Measurements from ENCODE around the gene TSSK2. TPM values are rescaled to one million over a fixed set of nuclear protein-coding genes. Genes with fewer than 3 reads are reported as not detected.

TSSK2 gene
- total and polyA plus RNA-seq, 2 donors (not counting 3 experiments of a cell fraction or from before 2014, with no cell fraction given) = not detected

GRCh38 chr22:19166421-19166820 lies 35.3 kb downstream of the TSSK2 start:
- Histone ChIP-seq H3K4me1 (ENCODE audit: control insufficient read depth, extremely low read depth, insufficient read depth, low read length) (peaks cover 6% of the 10 kb centered on the region), H3K27me3 (ENCODE audit: control insufficient read depth in 2 of 2, insufficient read depth in 2 of 2, low read length in 2 of 2) (peaks cover 22 to 28% of the 10 kb centered on the region in 2 experiments), H3K27ac (ENCODE audit: insufficient read depth, low read depth, low read length) (no peak overlapping the region), H3K79me2 (ENCODE audit: control insufficient read depth, insufficient read depth, low read length) (no peaks in the 10 kb centered on the region), H3K9me1 (replicated peaks; ENCODE audit: control insufficient read depth, extremely low read depth, insufficient read depth, low read length) (no peaks in the 10 kb centered on the region), H2AFZ (ENCODE audit: low read depth, low read length) (no peak overlapping the region), H3K9ac (replicated peaks; ENCODE audit: extremely low read depth, insufficient read depth, low read length) (no peak overlapping the region), H3K36me3 (ENCODE audit: control insufficient read depth in 2 of 2, extremely low read depth in 1 of 2, insufficient read depth in 2 of 2, low read length in 2 of 2) (no peaks in the 10 kb centered on the region), H3K4me3 (replicated peaks in 1 of 3; ENCODE audit: insufficient read depth in 1 of 3, low read depth in 1 of 3, low read length in 3 of 3) (no peak overlapping the region), H3K9me3 (replicated peaks; ENCODE audit: control insufficient read depth, insufficient read depth, low read length) (no peaks in the 10 kb centered on the region), H3K4me2 (ENCODE audit: insufficient read depth, low read length) (no peak overlapping the region), H4K20me1 (replicated peaks; ENCODE audit: control insufficient read depth, extremely low read depth, insufficient read depth, low read length) (no peaks in the 10 kb centered on the region)
- DNase-seq (ENCODE audit: low read depth, low spot score) = no peak
- BruUV-seq (replicated peaks) = no TSS peak
- CTCF ChIA-PET = no interaction called here
- no peak for FAIRE-seq
- intact Hi-C loops (cut with micrococcal nuclease) = no loop called here
- TF ChIP-seq POLR2A (IDR thresholded peaks at IDR 0.05; ENCODE audit: low read depth, low read length) = no peak
- TF ChIP-seq FOS (IDR thresholded peaks at IDR 0.05; ENCODE audit: borderline replicate concordance, insufficient read depth, low read length) = no peak
- no peak for TF ChIP-seq MAX (IDR thresholded peaks at IDR 0.05; ENCODE audit: insufficient read depth, insufficient read length)
- no peak for TF ChIP-seq POLR2AphosphoS5 (IDR thresholded peaks at IDR 0.05; ENCODE audit: insufficient read depth, low read depth, low read length)
- no peak for TF ChIP-seq CTCF (IDR thresholded peaks at IDR 0.05; ENCODE audit: extremely low read depth in 1 of 2, insufficient read depth in 1 of 2, low read depth in 1 of 2, low read length in 2 of 2)
- TF ChIP-seq EZH2 (IDR thresholded peaks at IDR 0.05; ENCODE audit: borderline replicate concordance, low read depth, low read length, severe bottlenecking) = no peak
- no peak for TF ChIP-seq GATA2 (IDR thresholded peaks at IDR 0.05; ENCODE audit: insufficient read depth, insufficient read length, low read depth, low read length)
- TF ChIP-seq JUN (IDR thresholded peaks at IDR 0.05; ENCODE audit: borderline replicate concordance, insufficient read depth, insufficient read length, low read depth) = no peak
- TF ChIP-seq MYC (IDR thresholded peaks at IDR 0.05; ENCODE audit: low read depth, low read length) = no peak
- POLR2A ChIA-PET = no interaction called here
- dilution Hi-C loops (cut with MboI; ENCODE audit: extremely low pct_ligation_motif_present, low sequenced_read_pairs) = no loop called here
